Stimulated activated CD8-positive, alpha-beta memory T cell treated with anti-CD3 and anti-CD28 coated beads, Interleukin-2, amount 100 ng/mL, for 1 hour (primary cell): ENCODE data around the gene SLC30A2.

ENCODE experiments used
- DNase-seq, 2 donors: peaks; one replicate each; pipeline ENCODE4 v3.0.0-alpha.2; 2020; ENCODE audit warnings: low read depth in 2 of 2

Gene SLC30A2

DNA sequence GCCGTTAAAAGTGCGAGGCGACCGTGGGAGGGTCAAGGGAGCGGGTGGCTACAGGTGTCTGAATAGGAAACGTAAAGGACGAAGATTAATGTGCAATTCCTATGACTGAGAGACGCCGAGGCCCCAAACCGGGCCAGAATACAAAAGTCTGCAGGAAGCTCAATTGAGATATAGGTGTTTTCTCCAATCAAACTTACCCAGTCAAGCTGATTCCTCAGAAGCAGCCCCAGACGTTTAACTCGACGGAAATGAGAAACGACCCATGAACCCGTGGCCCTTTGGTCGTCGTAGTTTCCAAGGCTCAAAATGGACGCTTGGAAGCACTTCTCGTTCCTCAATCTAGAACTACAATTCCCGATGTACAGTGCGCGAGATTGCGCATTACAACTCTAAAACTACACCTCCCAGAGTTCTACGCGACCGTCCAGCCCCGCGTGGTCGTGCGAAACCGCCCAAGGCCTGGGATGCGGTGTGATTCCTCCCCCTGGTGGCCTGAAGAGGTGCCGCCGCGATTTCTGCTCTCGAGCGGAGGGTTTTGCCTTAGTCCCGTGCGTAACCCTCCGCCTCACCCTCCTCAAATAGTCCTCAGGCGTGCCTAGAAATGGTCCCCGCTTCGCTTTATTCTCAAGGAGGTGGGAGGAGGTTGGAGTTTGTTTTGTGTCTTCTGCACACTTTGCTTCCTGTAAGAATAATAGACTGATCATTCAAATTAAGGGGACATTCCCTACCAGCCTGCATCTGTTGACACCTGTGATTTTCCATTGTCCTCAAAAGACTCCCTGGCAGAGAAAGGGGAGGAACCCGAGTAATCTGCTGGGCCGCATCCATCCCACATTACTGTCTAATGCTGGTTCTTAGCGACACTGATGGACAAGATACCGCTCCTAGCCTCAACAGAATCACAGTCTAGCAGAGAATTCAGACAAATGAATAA lies 47.8 kb downstream of the SLC30A2 start, which contains the start of gene PAFAH2:
TSS of gene PAFAH2 (minus strand) at position 236 of the 934 bp plus-strand sequence. CDS start 7,247 bp downstream, outside the sequence.
- DNase-seq = peak; percentile 92

DNA sequence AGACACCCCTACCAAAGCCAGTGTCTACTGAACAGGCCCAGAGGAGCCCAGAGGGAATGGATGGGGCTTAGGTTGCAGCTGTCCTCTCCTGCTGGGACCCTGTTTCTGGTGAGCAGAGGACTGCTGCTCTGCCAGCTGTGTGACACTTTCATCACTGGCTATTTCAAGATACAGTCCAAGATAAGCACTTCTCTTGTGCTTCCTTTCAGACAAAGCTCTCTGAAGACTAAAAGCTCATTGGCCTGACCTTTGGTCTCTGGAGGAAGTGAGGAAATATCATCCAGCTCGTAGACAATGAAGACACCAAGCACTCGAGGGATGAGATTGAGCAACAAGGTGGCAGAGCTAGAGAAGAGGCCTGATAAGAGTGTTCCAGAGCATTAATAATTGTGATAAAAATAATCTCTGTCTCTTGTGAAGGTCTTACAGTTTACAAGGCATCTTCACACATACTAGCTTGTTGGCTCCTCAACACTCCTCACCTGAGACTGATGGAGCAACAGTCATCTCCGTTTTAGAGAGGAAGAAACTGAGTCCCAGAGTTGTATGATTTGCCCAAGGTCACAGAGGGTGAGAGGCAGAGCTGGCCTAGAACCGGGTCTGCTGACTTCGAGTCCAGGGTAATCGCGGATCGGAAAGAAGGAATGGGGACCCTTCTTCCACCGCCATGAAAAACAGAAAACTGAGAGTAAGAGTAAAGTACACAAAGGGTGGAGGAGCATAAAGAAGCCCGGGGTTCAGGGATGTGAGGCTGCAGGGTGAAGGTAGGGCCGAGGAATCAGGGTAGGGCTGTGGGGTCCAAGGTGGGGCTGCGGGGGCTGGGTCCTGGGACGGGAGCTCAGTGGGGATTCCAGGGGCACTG lies 48.7 kb downstream of the SLC30A2 start:
- no peak for DNase-seq

DNA sequence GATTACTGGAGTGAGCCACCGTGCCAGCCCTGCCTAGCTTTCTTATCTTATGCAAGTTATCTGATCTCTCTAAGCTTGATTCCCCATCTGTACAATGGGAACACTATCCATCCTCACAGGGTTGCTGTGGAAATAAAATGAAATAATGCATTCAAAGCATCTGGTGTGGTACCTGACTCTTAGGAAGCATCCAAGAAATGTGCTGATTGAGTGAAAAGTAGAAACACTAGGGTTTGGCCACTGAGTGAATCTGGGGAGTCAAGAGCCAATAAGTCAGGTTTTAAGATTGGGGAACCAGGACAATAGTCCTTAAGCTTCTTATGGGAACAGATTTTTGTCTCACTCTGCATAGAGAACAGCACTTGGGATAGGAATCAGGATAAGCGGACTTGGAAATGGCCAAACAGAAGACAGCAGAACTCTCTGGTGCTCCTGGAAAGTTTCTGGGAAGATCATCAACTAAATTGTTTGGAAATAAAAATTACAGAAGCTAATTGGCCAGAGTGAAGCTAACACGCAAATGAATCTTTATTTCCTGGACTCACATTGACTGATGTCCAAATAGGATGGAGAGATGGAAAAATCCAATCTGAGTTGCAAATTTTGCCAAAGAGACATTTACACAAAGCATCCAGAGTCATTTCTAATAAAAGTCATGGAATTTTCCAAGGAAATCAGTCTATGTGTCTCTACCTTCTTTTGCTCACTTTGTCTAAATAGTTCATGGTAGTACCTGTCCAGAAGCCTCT lies 51.3 kb downstream of the SLC30A2 start:
- DNase-seq = no peak

DNA sequence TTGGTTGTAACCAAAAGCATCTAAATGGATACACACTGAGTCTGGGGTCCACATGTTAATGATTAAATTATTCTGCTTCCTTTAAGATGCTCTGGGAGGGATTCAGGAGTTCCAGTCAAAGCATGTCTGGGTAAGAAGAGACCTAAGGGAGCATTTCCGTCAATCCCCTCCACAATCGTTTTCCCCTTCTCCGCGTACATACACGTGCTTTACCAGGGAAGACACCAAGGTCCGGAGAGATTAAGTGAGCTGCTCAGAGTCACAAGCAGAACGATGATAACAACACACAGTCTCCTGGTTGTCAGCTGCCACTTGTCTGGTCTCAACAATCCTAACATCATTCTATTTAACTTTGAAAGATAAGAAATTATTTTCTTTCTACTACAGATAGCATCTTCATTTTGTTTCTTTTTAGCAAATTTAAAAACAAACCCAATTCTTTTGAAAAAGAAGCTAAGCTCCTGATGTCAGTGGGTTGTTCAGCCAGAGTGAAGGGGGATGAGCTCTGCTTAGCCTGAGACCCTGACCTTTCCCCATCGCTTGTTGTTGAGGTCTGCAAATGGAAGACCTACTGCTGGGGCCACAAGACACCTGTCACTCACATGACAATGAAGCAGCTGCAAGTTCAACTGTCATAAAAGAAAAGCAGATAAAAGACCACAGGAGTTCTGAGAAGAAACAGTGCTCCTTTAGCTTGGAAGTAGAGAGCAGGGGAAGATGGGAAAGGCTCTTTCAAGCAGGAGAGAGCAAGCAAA lies 52.5 kb downstream of the SLC30A2 start:
- no peak for DNase-seq

DNA sequence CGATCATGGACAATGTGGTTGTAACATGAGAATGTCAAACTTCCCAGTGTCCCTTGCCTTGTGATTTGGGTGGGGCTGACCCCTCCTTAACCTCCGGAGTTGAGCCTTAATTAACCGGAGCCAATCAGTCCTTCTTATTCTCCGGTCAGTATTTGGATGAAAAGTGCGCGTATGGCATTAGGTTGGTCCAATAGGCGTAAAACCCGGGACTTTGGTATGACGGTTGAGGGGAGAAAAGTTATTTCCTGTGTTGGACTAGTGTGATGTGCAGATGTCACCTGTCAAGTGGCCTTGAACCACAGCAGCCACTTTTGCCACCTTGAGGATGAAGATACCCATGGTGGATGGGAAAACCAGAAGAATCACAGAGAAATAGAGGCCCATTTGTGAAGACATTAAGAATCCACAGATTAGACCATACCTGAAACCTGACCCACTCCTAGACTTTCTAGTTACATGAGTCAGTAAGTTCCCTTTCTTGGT lies 53.2 kb downstream of the SLC30A2 start:
- DNase-seq = no peak

DNA sequence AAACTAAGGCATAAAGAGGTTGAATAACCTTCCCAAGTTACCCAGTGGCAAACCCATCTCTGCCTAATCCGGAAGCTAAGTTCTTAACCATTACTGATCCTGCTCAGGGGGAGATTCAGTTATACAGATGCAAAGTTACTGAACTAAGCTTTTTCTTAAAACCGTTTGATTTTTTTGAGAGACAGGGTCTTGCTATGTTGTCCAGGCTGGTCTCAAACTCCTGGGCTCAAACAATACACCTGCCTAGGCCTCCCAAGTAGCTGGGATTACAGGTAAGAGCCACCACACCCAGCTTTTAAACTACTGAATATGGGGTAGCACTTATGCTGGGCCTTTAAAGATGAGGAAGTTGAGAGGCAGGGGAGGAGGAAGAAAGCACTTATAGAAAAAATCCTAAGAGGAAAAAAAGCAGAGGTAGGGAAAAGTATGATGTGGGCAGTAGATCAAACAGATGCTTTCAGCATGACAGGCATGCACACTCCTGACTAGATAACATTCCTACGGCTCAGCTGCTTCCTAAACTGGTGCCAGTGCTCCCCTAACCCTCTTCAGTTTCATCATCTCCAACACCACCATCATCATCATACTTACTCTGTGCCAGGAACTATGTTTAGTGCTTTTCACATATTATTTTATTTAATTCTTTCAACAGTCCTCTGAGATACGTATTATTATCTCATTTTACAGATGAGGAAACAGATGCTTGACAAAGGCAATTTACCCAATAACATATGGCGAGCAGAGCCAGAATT lies 53.8 kb downstream of the SLC30A2 start:
- DNase-seq = no peak

DNA sequence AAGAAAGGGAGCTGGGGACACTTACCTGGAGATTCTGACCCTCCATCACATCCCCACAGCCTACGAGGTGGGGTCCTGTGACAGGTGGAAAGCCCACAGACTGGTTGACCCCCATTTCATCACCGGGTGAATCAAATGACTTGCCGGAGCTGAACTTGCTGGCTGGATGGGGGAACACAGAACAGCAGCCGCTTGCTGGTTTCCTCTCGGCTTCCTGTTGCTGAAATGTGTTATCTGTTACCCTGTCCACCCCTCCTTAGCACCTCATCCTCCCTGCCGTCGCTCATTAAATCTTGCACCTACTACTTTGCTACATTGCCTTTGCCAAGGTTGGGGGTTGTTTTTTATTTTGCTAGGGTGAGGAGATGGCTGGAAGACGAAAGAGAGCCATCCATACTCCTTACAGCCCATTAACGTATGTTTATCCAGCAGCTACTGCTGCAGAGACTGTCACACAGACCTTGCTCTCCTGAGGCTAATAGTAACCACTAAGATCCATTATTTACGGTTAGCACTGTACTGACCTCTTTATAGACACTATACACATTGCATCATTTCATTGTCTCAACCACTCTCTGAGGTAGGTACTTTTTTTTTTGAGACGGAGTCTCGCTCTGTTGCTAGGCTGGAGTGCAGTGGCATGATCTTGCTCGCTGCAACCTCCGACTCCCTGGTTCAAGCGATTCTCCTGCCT lies 55.1 kb downstream of the SLC30A2 start:
- peak; percentile 27 to 32 for DNase-seq

DNA sequence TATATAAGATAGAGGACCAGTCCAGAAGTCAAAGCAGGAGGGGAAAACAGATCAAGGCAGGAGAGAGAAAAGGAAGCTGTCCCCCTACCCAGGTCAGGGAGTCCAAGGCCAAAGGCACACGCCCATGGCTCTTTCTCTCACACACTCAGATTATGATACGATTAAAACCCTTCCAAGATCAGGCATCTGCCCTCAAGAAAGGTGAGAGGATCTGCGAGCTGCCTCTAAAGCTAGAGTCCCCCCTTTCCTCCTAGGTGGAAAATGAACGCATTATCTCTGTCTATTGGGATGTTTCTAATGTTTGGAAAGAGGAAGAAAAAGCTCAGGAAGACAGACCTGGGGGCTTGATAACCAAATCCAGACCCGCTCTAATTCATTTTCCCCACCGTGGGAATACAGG lies 55.7 kb downstream of the SLC30A2 start:
- DNase-seq = no peak

DNA sequence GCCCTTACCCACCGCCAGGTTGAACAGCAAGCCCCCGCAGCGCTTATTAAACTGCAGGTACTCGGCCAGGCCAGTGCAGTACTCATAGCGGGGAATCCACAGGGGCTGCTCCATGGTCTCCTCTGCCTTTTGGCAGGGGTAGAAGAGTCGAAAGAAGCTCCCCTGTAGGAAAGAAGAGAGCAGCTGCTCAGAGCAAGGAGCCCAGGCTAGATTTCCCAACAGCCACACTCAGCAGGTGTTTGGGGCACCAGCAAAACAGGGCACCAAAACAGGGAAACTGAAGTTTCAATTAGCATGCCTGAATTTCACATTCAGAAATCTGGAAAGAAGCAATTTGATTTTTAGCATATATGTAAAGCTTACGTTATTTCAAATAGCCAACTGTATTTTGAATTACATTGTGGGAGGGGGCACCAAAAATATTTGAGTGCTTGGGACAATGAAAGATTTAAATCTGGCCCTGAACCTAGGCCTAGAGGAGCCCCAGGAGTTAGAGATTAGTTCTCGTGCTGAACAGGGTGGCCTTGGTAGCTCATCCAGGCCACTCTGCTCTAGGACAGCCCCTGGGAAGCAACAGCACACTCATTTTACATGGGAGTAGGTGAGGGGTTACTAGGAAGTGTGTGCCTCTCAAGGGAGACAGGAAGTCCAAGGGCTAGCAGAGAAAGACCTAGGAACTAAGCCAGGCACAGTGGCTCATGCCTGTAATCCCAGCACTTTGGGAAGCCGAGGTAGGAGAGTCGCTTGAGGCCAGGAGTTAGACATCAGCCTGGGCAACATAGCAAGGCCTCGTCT lies 56.3 kb downstream of the SLC30A2 start:
- no peak for DNase-seq

DNA sequence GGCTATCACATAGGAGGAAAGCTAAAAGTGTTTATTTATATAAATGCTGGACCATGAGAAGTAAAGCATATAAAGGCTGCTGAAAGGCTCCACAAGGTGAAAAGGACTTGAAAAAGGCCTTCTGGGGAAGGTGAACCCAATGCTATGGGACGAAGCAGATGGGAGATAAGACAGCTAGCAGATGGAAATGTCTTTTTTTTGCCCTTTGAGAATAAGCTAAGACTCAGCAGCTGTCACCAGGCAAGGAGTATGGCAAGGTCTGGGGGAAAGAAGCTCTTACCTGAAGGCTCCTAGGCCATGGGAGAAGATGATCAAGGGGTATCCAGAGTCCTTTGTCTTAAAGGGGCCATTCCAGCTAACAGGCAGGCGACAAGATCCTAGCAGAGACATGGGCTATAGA lies 58.0 kb downstream of the SLC30A2 start:
- DNase-seq = no peak
